Measurements from ENCODE around the gene BABAM2. TPM values are rescaled to one million over a fixed set of nuclear protein-coding genes. Genes with fewer than 3 reads are reported as not detected.

Gene BABAM2
- total and polyA plus RNA-seq, 4 donors, result 9.9 to 17.0 (median 13.9) TPM

GRCh38 chr2:28347193-28347592 lies 456.7 kb downstream of the BABAM2 start:
- Histone ChIP-seq H3K36me3 (ENCODE audit: control insufficient read depth in 4 of 4, insufficient read depth in 3 of 4, low read depth in 1 of 4, low read length in 3 of 4) (no peaks in the 10 kb centered on the region), H3K4me3 (ENCODE audit: low read depth in 1 of 3, low read length in 3 of 3) (no peak overlapping the region), H3K27ac (ENCODE audit: low read depth in 1 of 2, low read length in 2 of 2) (no peak overlapping the region), H3K4me1 (ENCODE audit: control insufficient read depth in 4 of 4, insufficient read depth in 4 of 4, low read length in 3 of 4) (peaks cover 10 to 31% (median 24%) of the 10 kb centered on the region in 4 donors), H3K9ac (ENCODE audit: low read depth in 1 of 2, low read length in 2 of 2) (no peak overlapping the region), H3K27me3 (ENCODE audit: control insufficient read depth in 4 of 4, insufficient read depth in 4 of 4, low read length in 3 of 4) (no peaks in the 10 kb centered on the region), H3K9me3 (ENCODE audit: control insufficient read depth in 4 of 4, low read length in 3 of 4) (no peaks in the 10 kb centered on the region)
- 97% methylated on average over 6 of the region's 6 CpGs for WGBS
- TF ChIP-seq MAX (IDR thresholded peaks at IDR 0.05) (no peak), ZBTB33 (IDR thresholded peaks at IDR 0.05) (no peak), TAF1 (conservative IDR thresholded peaks at IDR 0.05) (no peak), SP1 (IDR thresholded peaks at IDR 0.05) (no peak), HNF4G (IDR thresholded peaks at IDR 0.05) (no peak), RAD21 (IDR thresholded peaks at IDR 0.05) (no peak), REST (IDR thresholded peaks at IDR 0.05) (no peak), YY1 (IDR thresholded peaks at IDR 0.05) (no peak), JUND (IDR thresholded peaks at IDR 0.05) (no peak), ATF3 (IDR thresholded peaks at IDR 0.05) (no peak), CTCF (IDR thresholded peaks at IDR 0.05; ENCODE audit: low read depth, low read length, missing input control) (no peak), HNF4A (conservative IDR thresholded peaks at IDR 0.05) (no peak), GABPA (IDR thresholded peaks at IDR 0.05 in 1 of 2, conservative IDR thresholded peaks at IDR 0.05 in 1 of 2) (no peak), EGR1 (IDR thresholded peaks at IDR 0.05; ENCODE audit: low read depth in 2 of 2) (no peak), FOXA2 (IDR thresholded peaks at IDR 0.05) (no peak), FOXA1 (IDR thresholded peaks at IDR 0.05) (no peak), NR2F2 (IDR thresholded peaks at IDR 0.05) (no peak), RXRA (IDR thresholded peaks at IDR 0.05) (no peak)
- DNase-seq (ENCODE audit: low spot score), result no peak

All from liver (tissue), 9 donors.